Liver (tissue), 9 donors: ENCODE data around the gene PSME3IP1. TPM values are rescaled to one million over a fixed set of nuclear protein-coding genes. Genes with fewer than 3 reads are reported as not detected.

Experiments used
- DNase-seq: peaks from one replicate; pipeline ENCODE4 v3.0.0-alpha.2; 2017; ENCODE audit warnings: low spot score
- H3K27ac ChIP-seq, 2 donors: one replicate each; pipeline ENCODE4 v1.7.0; 2013; ENCODE audit warnings: inconsistent platforms in 2 of 2, low read length in 2 of 2, control low read depth in 1 of 2, low read depth in 1 of 2, mild to moderate bottlenecking in 1 of 2
- H3K27me3 ChIP-seq, 4 donors: one replicate each; pipeline versions ENCODE4 v1.6.1 to v1.7.0; 2013; ENCODE audit warnings: low read length in 3 of 4, inconsistent platforms in 1 of 4, mild to moderate bottlenecking in 1 of 4, moderate library complexity in 1 of 4; ENCODE audit not compliant: control insufficient read depth in 4 of 4, insufficient read depth in 4 of 4
- H3K36me3 ChIP-seq, 4 donors: one replicate each; pipeline versions ENCODE4 v1.6.1 to v1.7.0; 2013; ENCODE audit warnings: low read length in 3 of 4, mild to moderate bottlenecking in 3 of 4, low read depth in 1 of 4, moderate library complexity in 1 of 4; ENCODE audit not compliant: control insufficient read depth in 4 of 4, insufficient read depth in 3 of 4
- H3K4me1 ChIP-seq, 4 donors: one replicate each; pipeline versions ENCODE4 v1.6.1 to v1.7.0; 2013; ENCODE audit warnings: low read length in 3 of 4, mild to moderate bottlenecking in 3 of 4, moderate library complexity in 1 of 4; ENCODE audit not compliant: control insufficient read depth in 4 of 4, insufficient read depth in 4 of 4
- H3K4me3 ChIP-seq, 3 donors: one replicate each; pipeline versions ENCODE4 v1.6.1 to v1.7.0; 2013; ENCODE audit warnings: low read length in 3 of 3, control low read depth in 1 of 3, low read depth in 1 of 3, mild to moderate bottlenecking in 1 of 3
- H3K9ac ChIP-seq, 2 donors: one replicate each; pipeline ENCODE4 v1.7.0; 2013; ENCODE audit warnings: low read length in 2 of 2, mild to moderate bottlenecking in 2 of 2, moderate library complexity in 2 of 2, control low read depth in 1 of 2, low read depth in 1 of 2
- H3K9me3 ChIP-seq, 4 donors: one replicate each; pipeline versions ENCODE4 v1.6.1 to v1.7.0; 2013; ENCODE audit warnings: low read length in 3 of 4; ENCODE audit not compliant: control insufficient read depth in 4 of 4
- FOXA1 ChIP-seq: IDR thresholded peaks from 2 replicates; pipeline ENCODE4 v1.6.1; 2016; ENCODE audit warnings: antibody characterized with exemption
- FOXA2 ChIP-seq: IDR thresholded peaks from 2 replicates; pipeline ENCODE4 v1.6.1; 2016; ENCODE audit warnings: antibody characterized with exemption
- GABPA ChIP-seq, 2 donors: IDR thresholded peaks in 1 of 2; conservative IDR thresholded peaks in 1 of 2; 2 replicates each; pipeline ENCODE4 v1.6.1; 2016; ENCODE audit warnings: antibody characterized with exemption in 2 of 2, mild to moderate bottlenecking in 1 of 2, moderate library complexity in 1 of 2
- HNF4A ChIP-seq, 2 donors: conservative IDR thresholded peaks; 2 replicates each; pipeline ENCODE4 v1.6.1; 2016; ENCODE audit warnings: antibody characterized with exemption in 2 of 2, mild to moderate bottlenecking in 2 of 2
- HNF4G ChIP-seq: IDR thresholded peaks from 2 replicates; pipeline ENCODE4 v1.6.1; 2016; ENCODE audit warnings: antibody characterized with exemption
- JUND ChIP-seq, 2 donors: IDR thresholded peaks; 2 replicates each; pipeline ENCODE4 v1.6.1; 2016; ENCODE audit warnings: antibody characterized with exemption in 2 of 2
- RAD21 ChIP-seq, 2 donors: IDR thresholded peaks; 2 replicates each; pipeline ENCODE4 v1.6.1; 2016; ENCODE audit warnings: antibody characterized with exemption in 2 of 2, mild to moderate bottlenecking in 2 of 2
- RXRA ChIP-seq, 2 donors: IDR thresholded peaks; 2 replicates each; pipeline ENCODE4 v1.6.1; 2017 to 2018; ENCODE audit warnings: antibody characterized with exemption in 2 of 2, mild to moderate bottlenecking in 1 of 2
- SP1 ChIP-seq: IDR thresholded peaks from 2 replicates; pipeline ENCODE4 v1.6.1; 2018; ENCODE audit warnings: antibody characterized with exemption, mild to moderate bottlenecking
- TAF1 ChIP-seq: conservative IDR thresholded peaks from 2 replicates; pipeline ENCODE4 v1.6.1; 2016; ENCODE audit warnings: antibody characterized with exemption, mild to moderate bottlenecking
- WGBS: extraction: QIAGEN DNeasy Blood & Tissue Kit; methylation state at CpG from one replicate; pipeline ENCODE4 v1.1.7; 2013; 5-methylcytosine and 5-hydroxymethylcytosine counted together
- polyA plus RNA-seq, 2 donors: library from polyadenylated mRNA; stranded (reverse) in 1 of 2; unstranded in 1 of 2; fragments of 200-250 nt in 1 of 2; fragments of >200 nt in 1 of 2; fragmentation: Nextera tagmentation in 1 of 2; extraction: Ambion mirVana in 1 of 2; gene quantifications; one replicate each; pipeline versions ENCODE4 v1.2.1 to v1.2.3, GENCODE V29; 2013 to 2015
- total RNA-seq, 2 donors: library from RNA; depleted of rRNA; stranded (reverse); fragments of >200 nt; gene quantifications; one replicate each; pipeline ENCODE4 v1.2.3, GENCODE V29; 2014
- TF ChIP-seq, protein P1 (sequence below): IDR thresholded peaks from 2 replicates; pipeline ENCODE4 v1.6.1; 2016; ENCODE audit warnings: antibody characterized with exemption, mild to moderate bottlenecking
- TF ChIP-seq, protein P2 (sequence below): IDR thresholded peaks from 2 replicates; pipeline ENCODE4 v1.6.1; 2016; ENCODE audit warnings: antibody characterized with exemption
- TF ChIP-seq, protein P3 (sequence below): IDR thresholded peaks from 2 replicates; pipeline ENCODE4 v1.6.1; 2016; ENCODE audit warnings: antibody characterized with exemption
- TF ChIP-seq, protein P4 (sequence below): IDR thresholded peaks from 2 replicates; pipeline ENCODE4 v1.6.1; 2016; ENCODE audit warnings: antibody characterized with exemption
- donor health status: healthy.
- donor health status: healthy.
- donor health status: healthy.
- donor health status: healthy.
- donor health status: healthy.

Gene PSME3IP1
- total and polyA plus RNA-seq, 4 donors, result 25.0 to 34.7 (median 25.8) TPM

DNA sequence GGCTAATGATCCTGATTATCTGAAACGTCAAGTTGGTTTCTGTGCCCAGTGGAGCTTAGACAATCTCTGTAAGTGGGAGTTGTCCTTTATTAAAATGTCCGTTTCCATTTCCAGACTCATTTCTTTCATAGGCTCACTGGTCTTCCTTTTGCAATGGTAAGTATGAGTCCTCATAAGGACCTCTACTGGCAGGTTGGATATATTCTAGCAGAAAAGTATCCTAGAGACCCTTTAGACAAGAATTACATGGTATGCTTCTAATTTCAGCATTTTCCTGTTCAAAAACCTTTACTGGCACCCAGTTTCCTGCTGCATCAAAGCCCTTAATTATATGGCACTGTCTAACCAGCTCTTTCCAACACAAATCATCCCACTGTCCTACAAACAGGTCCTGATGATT lies 31.1 kb upstream of the PSME3IP1 start (continued):
- TF ChIP-seq, protein P1, sequence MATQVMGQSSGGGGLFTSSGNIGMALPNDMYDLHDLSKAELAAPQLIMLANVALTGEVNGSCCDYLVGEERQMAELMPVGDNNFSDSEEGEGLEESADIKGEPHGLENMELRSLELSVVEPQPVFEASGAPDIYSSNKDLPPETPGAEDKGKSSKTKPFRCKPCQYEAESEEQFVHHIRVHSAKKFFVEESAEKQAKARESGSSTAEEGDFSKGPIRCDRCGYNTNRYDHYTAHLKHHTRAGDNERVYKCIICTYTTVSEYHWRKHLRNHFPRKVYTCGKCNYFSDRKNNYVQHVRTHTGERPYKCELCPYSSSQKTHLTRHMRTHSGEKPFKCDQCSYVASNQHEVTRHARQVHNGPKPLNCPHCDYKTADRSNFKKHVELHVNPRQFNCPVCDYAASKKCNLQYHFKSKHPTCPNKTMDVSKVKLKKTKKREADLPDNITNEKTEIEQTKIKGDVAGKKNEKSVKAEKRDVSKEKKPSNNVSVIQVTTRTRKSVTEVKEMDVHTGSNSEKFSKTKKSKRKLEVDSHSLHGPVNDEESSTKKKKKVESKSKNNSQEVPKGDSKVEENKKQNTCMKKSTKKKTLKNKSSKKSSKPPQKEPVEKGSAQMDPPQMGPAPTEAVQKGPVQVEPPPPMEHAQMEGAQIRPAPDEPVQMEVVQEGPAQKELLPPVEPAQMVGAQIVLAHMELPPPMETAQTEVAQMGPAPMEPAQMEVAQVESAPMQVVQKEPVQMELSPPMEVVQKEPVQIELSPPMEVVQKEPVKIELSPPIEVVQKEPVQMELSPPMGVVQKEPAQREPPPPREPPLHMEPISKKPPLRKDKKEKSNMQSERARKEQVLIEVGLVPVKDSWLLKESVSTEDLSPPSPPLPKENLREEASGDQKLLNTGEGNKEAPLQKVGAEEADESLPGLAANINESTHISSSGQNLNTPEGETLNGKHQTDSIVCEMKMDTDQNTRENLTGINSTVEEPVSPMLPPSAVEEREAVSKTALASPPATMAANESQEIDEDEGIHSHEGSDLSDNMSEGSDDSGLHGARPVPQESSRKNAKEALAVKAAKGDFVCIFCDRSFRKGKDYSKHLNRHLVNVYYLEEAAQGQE, result no peak
- no peak for TF ChIP-seq SP1

DNA sequence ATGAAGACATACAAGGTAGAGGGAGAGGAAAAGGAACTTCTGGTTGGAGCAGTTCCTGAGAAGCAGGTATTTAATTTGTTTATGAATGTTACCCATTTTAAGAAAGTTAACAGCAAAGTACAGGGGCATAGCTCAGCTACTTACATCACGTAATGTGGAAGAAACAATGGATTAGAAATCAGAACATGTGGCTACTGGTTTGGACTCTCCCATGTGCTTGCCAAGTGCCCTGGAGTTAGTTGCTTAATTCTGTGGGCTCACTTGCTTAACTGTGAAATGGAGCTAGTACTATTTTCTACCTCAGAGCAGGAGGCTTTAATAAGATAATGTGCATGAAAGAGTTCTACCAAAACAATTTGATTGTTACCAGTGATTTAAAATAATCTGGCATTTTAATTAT lies 27.6 kb upstream of the PSME3IP1 start:
- Histone ChIP-seq H3K36me3 (peaks cover 21 to 79% (median 63%) of the 10 kb centered on the region in 4 donors), H3K9me3 (peaks cover 11 to 20% (median 17%) of the 10 kb centered on the region in 4 donors), H3K4me3 (no peak overlapping the region), H3K4me1 (no peaks in the 10 kb centered on the region), H3K27me3 (no peaks in the 10 kb centered on the region), H3K9ac (no peak overlapping the region), H3K27ac (no peak overlapping the region)
- TF ChIP-seq GABPA (IDR thresholded peaks at IDR 0.05 in 1 of 2, conservative IDR thresholded peaks at IDR 0.05 in 1 of 2) (no peak), FOXA2 (no peak), RXRA (IDR thresholded peaks at IDR 0.05) (no peak), JUND (IDR thresholded peaks at IDR 0.05) (no peak), TAF1 (no peak), HNF4A (conservative IDR thresholded peaks at IDR 0.05) (no peak), HNF4G (no peak), RAD21 (IDR thresholded peaks at IDR 0.05) (no peak), SP1 (no peak)
- TF ChIP-seq, protein P2, sequence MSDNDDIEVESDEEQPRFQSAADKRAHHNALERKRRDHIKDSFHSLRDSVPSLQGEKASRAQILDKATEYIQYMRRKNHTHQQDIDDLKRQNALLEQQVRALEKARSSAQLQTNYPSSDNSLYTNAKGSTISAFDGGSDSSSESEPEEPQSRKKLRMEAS, result no peak
- TF ChIP-seq, protein P1, result no peak
- TF ChIP-seq, protein P3, sequence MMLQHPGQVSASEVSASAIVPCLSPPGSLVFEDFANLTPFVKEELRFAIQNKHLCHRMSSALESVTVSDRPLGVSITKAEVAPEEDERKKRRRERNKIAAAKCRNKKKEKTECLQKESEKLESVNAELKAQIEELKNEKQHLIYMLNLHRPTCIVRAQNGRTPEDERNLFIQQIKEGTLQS, result no peak
- DNase-seq, result no peak
- 79% methylated on average over 1 of the region's 1 CpG for WGBS

DNA sequence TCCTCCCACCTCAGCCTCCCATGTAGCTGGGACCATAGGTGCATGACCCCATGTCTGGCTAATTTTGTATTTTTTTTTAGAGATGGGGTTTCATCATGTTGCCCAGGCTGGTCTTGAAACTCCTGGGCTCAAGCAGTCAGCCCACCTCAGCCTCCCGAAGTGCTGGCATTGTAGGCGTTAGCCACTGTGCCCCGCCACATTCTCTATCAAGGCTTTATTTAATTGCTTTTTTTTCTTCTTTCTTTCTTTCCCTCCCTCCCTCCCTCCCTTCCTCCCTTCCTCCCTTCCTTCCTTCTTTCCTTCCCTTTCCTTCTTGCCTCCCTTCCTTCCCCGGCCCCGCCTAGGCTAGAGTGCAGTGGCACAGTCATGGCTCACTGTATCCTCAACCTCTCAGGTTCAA lies 23.9 kb upstream of the PSME3IP1 start:
- 98% methylated on average over 5 of the region's 5 CpGs for WGBS
- H3K4me3 ChIP-seq, result no peak overlapping the region
- DNase-seq, result no peak

More for the DNA sequence above, 23.9 kb upstream of the PSME3IP1 start:
- H3K9ac ChIP-seq, result no peak overlapping the region
- no peak for TF ChIP-seq RXRA (IDR thresholded peaks at IDR 0.05)
- TF ChIP-seq RAD21 (IDR thresholded peaks at IDR 0.05), result no peak
- TF ChIP-seq, protein P2, result no peak
- TF ChIP-seq FOXA1, result no peak
- TF ChIP-seq, protein P3, result no peak
- TF ChIP-seq GABPA (IDR thresholded peaks at IDR 0.05 in 1 of 2, conservative IDR thresholded peaks at IDR 0.05 in 1 of 2), result no peak
- TF ChIP-seq, protein P4, sequence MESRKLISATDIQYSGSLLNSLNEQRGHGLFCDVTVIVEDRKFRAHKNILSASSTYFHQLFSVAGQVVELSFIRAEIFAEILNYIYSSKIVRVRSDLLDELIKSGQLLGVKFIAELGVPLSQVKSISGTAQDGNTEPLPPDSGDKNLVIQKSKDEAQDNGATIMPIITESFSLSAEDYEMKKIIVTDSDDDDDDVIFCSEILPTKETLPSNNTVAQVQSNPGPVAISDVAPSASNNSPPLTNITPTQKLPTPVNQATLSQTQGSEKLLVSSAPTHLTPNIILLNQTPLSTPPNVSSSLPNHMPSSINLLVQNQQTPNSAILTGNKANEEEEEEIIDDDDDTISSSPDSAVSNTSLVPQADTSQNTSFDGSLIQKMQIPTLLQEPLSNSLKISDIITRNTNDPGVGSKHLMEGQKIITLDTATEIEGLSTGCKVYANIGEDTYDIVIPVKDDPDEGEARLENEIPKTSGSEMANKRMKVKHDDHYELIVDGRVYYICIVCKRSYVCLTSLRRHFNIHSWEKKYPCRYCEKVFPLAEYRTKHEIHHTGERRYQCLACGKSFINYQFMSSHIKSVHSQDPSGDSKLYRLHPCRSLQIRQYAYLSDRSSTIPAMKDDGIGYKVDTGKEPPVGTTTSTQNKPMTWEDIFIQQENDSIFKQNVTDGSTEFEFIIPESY, result no peak
- TF ChIP-seq, protein P1, result no peak
- H3K4me1 ChIP-seq, result no peaks in the 10 kb centered on the region
- H3K27ac ChIP-seq, result no peak overlapping the region
- no peaks in the 10 kb centered on the region for H3K27me3 ChIP-seq
- H3K36me3 ChIP-seq, result peaks cover 16 to 70% (median 52%) of the 10 kb centered on the region in 4 donors
- no peaks in the 10 kb centered on the region for H3K9me3 ChIP-seq
